Measurements from ENCODE around the gene STAG1. TPM values are rescaled to one million over a fixed set of nuclear protein-coding genes. Genes with fewer than 3 reads are reported as not detected.

The STAG1 gene
- polyA plus RNA-seq, 2 of the 4 experiments (the other 2 are of a cell fraction): 12.8 to 19.2 TPM

- TF ChIP-seq RARB (CRISPR knock-in tag; IDR thresholded peaks at IDR 0.05): no peak
Observed at GRCh38 chr3:136653628-136654027, 98.5 kb downstream of the STAG1 start (continued).

- FAIRE-seq: no peak
- POLR2A ChIA-PET: no interaction called here
- CTCF ChIA-PET: no interaction called here
Observed at GRCh38 chr3:136651581-136651980, 100.6 kb downstream of the STAG1 start.

GRCh38 chr3:136650461-136650860 lies 101.7 kb downstream of the STAG1 start:
- no peak for TF ChIP-seq BCL3 (IDR thresholded peaks at IDR 0.05)
- TF ChIP-seq CBX8 (IDR thresholded peaks at IDR 0.05): no peak
- no peak for TF ChIP-seq GATA3 (IDR thresholded peaks at IDR 0.05; ENCODE audit: borderline replicate concordance)
- TF ChIP-seq CEBPB (IDR thresholded peaks at IDR 0.05): no peak
- TF ChIP-seq ZSCAN20 (CRISPR knock-in tag; IDR thresholded peaks at IDR 0.05): no peak
- no peak for TF ChIP-seq POLR2AphosphoS2 (conservative IDR thresholded peaks at IDR 0.05; ENCODE audit: low read length)
- TF ChIP-seq MAFK (IDR thresholded peaks at IDR 0.05; ENCODE audit: partially characterized antibody): no peak
- no peak for TF ChIP-seq HOXB13 (CRISPR knock-in tag; IDR thresholded peaks at IDR 0.05; ENCODE audit: low read depth)
- no peak for TF ChIP-seq POLR2A (IDR thresholded peaks at IDR 0.05; ENCODE audit: low read length)
- Histone ChIP-seq H3K9me3 (peaks cover 15% of the 10 kb centered on the region; the same call in 2 of the 3 replicates), H3K4me3 (no peak overlapping the region), H3K27ac (no peak overlapping the region), H3K4me2 (no peak overlapping the region), H3K4me1 (no peaks in the 10 kb centered on the region)
- WGBS (ENCODE audit: missing lambda C conversion rate): 88% methylated on average over 2 of the region's 2 CpGs
- ChIA-PET POLR2A (no interaction called here), CTCF (interaction anchor here (0.9 kb wide), 1 partner anchor 102 kb away, joined by 3 read pairs; the partner anchor contains the start of gene STAG1)
- ATAC-seq: no peak
- no peak for FAIRE-seq
- DNase-seq (ENCODE audit: low read depth in 1 of 2, low spot score in 1 of 2): no peak

More at GRCh38 chr3:136651581-136651980, 100.6 kb downstream of the STAG1 start:
- TF ChIP-seq ATOH8 (CRISPR knock-in tag; IDR thresholded peaks at IDR 0.05; ENCODE audit: low read depth) (no peak), TFCP2L1 (CRISPR knock-in tag; IDR thresholded peaks at IDR 0.05) (no peak), HEYL (CRISPR knock-in tag; IDR thresholded peaks at IDR 0.05) (no peak), NFE2L2 (conservative IDR thresholded peaks at IDR 0.05; ENCODE audit: low read length) (no peak), GATA3 (IDR thresholded peaks at IDR 0.05; ENCODE audit: borderline replicate concordance) (no peak), RAD21 (conservative IDR thresholded peaks at IDR 0.05 in 1 of 2, IDR thresholded peaks at IDR 0.05 in 1 of 2) (no peak), POLR2A (IDR thresholded peaks at IDR 0.05; ENCODE audit: low read length) (no peak), FOSL2 (IDR thresholded peaks at IDR 0.05) (no peak), FOSL2 (CRISPR knock-in tag; IDR thresholded peaks at IDR 0.05) (no peak), CTCF (IDR thresholded peaks at IDR 0.05) (no peak), CHD2 (IDR thresholded peaks at IDR 0.05; ENCODE audit: low read length, partially characterized antibody) (no peak), ZFP36 (IDR thresholded peaks at IDR 0.05; ENCODE audit: borderline replicate concordance, partially characterized antibody) (no peak), ZC3H11A (IDR thresholded peaks at IDR 0.05) (no peak)
- DNase-seq (ENCODE audit: low read depth in 1 of 2, low spot score in 1 of 2): no peak
- peaks cover 15% of the 10 kb centered on the region; the same call in 2 of the 3 replicates for H3K9me3 ChIP-seq
- H3K4me1 ChIP-seq: no peaks in the 10 kb centered on the region
- WGBS (ENCODE audit: missing lambda C conversion rate): 84% methylated on average over 2 of the region's 2 CpGs
- H3K27ac ChIP-seq: no peak overlapping the region
- H3K4me2 ChIP-seq: no peak overlapping the region
- no peak overlapping the region for H3K4me3 ChIP-seq
- no peak for ATAC-seq
